LNCaP clone FGC (cell line): ENCODE data around the gene MYL12B.
"Not testable (repeated sequence)": the region's sequence is repeated elsewhere in the genome, so short reads cannot be mapped to it uniquely, and the experiment has no call there.

Experiments used
- DNase-seq: peaks from one replicate; pipeline ENCODE4 v3.0.0-alpha.2; 2011; ENCODE audit warnings: low read depth
- H3K4me3 ChIP-seq: 2 replicates; pipeline ENCODE4 v1.5.1; 2011; ENCODE audit warnings: mild to moderate bottlenecking, low read depth, low read length, control low read depth
- TF ChIP-seq, protein P1 (sequence below): IDR thresholded peaks from 2 replicates; pipeline ENCODE4 v1.5.1; 2012; ENCODE audit warnings: mild to moderate bottlenecking; ENCODE audit not compliant: control insufficient read depth, insufficient read depth; ENCODE audit errors: extremely low read depth

The MYL12B gene

DNA sequence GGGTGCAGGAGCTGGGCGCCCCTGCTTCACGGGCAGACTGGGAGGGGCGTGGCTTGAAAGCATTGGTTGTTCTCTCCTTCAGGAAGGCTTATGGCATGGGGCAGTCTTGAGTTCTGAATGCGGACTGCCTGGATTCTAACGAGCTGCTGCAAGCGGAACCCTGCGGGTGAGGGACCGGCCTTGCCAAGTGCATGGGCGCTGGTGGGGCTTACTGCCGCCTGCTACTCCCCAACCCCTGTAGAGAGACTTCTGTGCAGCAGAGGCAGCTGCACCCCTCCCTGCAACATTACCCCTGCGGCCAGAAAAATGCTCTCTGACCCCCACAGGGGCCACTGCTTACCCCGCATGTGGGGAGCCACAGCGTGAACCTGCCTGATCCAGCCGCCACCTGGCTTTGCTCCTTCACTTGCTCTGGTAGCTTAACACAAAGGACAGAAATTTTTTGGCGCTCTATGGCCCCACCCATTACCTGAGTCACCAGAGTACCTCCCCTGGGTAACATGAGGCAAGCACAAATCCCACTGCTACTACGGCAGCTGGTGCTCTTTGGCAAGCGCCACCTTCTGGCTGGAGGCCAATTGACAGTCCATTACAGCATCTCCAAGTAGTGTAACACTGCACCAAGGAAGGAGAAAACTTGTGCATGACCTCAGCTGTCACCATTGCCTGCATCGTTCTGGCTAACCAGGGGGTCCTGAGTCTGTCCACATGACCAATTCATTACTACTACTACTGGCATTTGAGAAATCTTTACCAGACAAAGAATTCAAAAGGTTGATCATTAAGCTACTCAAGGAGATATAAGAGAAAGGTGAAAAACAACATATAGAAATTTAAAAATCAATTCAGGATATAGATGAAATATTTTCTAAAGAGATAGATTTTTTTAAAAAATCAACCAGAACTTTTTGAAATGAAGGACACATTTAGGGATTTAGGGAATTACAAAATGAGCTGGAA lies 35.4 kb downstream of the MYL12B start:
- TF ChIP-seq, protein P1, sequence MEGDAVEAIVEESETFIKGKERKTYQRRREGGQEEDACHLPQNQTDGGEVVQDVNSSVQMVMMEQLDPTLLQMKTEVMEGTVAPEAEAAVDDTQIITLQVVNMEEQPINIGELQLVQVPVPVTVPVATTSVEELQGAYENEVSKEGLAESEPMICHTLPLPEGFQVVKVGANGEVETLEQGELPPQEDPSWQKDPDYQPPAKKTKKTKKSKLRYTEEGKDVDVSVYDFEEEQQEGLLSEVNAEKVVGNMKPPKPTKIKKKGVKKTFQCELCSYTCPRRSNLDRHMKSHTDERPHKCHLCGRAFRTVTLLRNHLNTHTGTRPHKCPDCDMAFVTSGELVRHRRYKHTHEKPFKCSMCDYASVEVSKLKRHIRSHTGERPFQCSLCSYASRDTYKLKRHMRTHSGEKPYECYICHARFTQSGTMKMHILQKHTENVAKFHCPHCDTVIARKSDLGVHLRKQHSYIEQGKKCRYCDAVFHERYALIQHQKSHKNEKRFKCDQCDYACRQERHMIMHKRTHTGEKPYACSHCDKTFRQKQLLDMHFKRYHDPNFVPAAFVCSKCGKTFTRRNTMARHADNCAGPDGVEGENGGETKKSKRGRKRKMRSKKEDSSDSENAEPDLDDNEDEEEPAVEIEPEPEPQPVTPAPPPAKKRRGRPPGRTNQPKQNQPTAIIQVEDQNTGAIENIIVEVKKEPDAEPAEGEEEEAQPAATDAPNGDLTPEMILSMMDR, result 0 out of 2 replicates have a peak, but pooled peaks have one; percentile 17
- no peak overlapping the region for H3K4me3 ChIP-seq
- DNase-seq, result no peak

GRCh38 chr18:3304832-3305231 lies 42.9 kb downstream of the MYL12B start:
- H3K4me3 ChIP-seq, result no peak overlapping the region
- TF ChIP-seq, protein P1, result no peak
- no peak for DNase-seq

GRCh38 chr18:3305354-3305762 lies 43.4 kb downstream of the MYL12B start:
- TF ChIP-seq, protein P1, result no peak
- DNase-seq, result no peak
- no peak overlapping the region for H3K4me3 ChIP-seq

DNA sequence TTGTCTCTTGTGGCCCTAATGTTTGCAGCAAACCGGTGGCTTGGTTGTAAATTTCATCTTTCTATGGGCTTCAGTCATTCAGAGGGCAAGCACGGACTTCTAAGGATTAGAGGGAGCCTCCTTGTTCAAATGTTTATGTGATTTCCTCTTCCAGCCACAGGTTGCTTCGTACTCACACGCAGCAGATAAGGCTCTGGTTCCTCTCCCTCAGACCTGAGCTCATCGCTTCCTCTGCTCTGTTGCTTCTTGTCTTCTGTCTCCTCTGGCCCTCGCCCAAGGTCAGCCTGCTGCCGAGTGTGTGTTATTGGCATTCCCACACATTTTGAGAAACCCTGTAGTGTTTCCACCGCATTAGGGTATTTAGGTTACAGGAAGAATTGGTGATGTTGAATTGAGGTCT lies 44.0 kb downstream of the MYL12B start:
- no peak for DNase-seq
- TF ChIP-seq, protein P1, result no peak
- H3K4me3 ChIP-seq, result no peak overlapping the region

GRCh38 chr18:3306391-3306790 lies 44.5 kb downstream of the MYL12B start:
- TF ChIP-seq, protein P1, result no peak
- no peak for DNase-seq
- no peak overlapping the region for H3K4me3 ChIP-seq

DNA sequence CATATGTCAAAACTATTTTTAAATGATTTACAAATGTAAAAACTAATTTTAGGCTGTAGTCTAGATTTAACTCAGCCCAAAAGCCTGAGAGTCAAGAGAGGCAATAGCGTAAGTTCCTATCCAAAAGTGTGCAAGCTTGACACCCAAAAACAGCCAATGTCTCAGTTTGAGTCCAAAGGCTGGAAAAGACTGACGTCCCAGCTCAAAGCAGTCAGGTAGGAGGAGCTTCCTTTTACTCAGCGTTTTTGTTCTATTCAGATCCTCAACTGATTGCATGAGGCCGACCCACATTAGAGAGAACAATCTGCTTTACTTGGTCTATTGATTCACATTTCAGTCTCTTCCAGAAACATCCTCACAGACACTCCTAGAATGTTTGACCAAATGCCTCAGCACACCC lies 51.8 kb downstream of the MYL12B start:
- no peak for DNase-seq
- TF ChIP-seq, protein P1, result no peak
- no peak overlapping the region for H3K4me3 ChIP-seq

GRCh38 chr18:3315344-3315743 lies 53.4 kb downstream of the MYL12B start:
- H3K4me3 ChIP-seq, DNase-seq: not testable (repeated sequence)
